ENCODE data around the gene KRTAP4-3.
"Not testable (repeated sequence)": the region's sequence is repeated elsewhere in the genome, so short reads cannot be mapped to it uniquely, and the experiment has no call there.

KRTAP4-3 gene

DNA sequence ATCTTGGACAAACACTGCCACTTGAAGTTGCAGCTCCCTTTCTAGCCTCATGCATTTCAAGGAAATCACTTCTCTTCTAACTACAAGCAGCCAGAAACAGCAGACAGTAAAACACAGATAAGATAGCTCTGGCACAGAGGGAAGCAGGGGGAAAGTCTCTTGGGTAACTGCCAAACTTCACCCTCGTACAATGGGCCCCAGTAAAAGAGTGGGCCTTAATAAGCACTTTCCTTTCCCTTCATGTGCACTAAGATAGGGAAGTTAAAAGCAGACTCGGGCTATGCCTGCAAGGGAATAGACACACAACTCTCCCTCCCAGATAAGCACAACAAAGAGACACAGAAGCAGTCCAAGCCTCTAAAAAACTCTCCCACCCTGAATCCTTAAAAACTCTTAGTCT, 14.2 kb downstream of the KRTAP4-3 start:
- no peak for DNase-seq (ENCODE audit: low read depth in 1 of 2, low spot score in 1 of 2)

DNA sequence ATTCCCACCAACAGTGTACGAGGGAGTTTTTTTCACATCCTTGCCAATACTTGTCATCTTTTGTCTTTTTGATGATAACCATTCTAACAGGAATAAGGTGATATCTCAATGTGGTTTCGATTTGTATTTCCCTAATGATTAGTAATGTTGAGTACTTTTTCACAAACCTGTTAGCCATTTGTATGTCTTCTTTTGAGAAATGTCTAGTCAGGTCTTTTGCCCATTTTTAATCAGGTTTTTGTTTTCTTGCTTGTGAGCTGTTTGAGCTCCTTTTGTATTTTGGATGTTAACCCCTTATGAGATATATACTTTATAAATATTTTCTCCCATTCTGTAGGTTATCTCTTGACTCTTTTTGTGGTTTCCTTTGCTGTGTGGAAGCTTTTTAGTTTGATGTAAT, 16.5 kb downstream of the KRTAP4-3 start:
- no peak for DNase-seq (ENCODE audit: low read depth in 1 of 2, low spot score in 1 of 2)

DNA sequence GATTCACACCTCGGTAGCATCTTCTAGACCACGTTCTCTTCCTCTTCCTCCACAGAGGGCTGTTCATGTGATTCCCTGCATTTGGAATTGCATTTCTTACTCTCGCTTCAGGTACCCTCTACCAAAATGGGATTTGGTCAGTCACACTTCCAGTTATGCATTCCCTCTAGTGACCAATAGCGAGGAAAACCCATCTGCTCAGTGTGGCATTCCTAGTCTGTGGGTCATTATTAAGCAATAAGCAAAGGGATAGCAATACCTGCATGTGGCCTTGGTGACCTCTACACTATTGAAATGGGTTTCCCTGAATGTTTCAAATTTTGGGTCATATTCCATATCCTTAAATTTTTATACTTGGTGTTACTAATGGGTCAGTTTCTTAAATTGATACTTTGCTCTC, 18.0 kb downstream of the KRTAP4-3 start:
- no peak for DNase-seq (ENCODE audit: low read depth in 1 of 2, low spot score in 1 of 2)

DNA sequence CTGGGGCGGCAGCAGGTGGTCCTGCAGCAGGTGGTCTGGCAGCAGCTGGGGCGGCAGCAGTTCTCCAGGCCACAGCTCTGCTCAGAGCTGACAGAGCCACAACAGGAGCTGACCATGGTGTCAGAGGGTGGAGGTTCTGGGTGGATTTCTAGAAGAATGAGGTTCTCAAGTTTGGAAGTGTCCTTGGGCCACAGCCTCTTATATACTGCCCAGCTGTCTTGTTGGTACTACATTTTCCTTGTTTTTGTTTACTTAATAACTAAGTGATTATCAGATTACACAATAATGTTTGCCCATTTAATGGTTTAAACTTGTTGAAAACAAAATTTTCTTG, 18.4 kb downstream of the KRTAP4-3 start, which contains the start of gene KRTAP4-5:
Gene KRTAP4-5, minus strand, starts transcription at position 174 of the 334 bp plus-strand sequence. Its CDS starts 58 bp downstream, at position 116.
- no peak for DNase-seq (ENCODE audit: low read depth in 1 of 2, low spot score in 1 of 2)

DNA sequence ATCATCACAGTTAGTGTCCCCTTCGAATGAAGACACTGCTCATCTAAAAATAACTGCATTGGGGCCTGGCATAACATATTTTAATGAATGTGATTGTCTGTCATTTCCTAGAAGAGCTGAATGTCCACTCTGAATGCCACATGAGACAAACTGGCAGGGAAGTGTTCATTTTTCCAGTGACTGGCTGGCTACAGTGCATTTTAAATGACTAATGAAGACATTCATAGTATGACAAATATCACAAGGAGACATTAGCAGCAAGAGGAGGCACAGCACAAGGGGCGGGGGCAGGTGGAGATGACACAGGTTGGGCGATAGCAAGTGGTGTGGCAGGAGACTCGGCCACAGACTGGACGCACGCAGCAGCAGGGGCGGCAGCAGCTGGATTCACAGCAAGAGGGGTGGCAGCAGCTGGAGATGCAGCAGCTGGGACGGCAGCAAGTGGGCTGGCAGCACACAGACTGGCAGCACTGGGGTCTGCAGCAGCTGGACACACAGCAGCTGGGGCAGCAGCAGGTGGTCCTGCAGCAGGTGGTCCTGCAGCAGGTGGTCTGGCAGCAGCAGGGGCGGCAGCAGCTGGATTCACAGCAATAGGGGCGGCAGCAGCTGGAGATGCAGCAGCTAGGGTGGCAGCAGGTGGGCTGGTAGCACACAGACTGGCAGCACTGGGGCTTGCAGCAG, 18.9 kb downstream of the KRTAP4-3 start:
- DNase-seq (ENCODE audit: low read depth in 1 of 2, low spot score in 1 of 2): not testable (repeated sequence)

DNA sequence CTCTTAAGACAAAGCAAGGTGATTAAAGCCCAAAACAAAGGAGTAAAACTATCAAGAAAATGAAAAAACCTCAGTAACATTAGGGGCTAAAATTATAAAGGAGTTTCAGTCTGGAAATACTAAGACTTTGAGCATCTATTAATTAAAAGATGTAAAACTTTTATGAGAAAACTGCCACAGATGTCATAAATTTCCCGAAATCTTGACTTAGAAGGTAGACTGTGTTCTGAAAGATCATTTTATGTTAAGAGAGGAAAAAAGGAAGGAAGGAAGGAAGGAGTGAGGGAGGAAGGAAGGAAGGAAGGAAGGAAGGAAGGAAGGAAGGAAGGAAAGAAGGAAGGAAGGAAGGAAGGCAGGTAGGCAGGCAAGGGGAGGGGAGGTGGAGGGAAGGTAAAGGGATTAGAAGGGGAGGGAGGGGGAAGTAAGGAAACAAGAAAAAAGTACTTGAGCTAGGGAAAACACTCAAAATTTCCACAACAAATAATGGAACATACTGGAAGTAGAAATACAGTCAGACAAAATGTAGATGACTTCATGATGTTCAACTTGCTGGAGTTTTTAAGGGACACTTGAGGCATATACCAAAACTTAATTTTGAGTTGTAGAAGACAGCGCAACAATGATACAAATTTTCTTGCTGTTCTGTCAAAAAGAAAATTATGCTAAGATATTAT, 20.4 kb downstream of the KRTAP4-3 start:
- DNase-seq (ENCODE audit: low read depth in 1 of 2, low spot score in 1 of 2): no peak

DNA sequence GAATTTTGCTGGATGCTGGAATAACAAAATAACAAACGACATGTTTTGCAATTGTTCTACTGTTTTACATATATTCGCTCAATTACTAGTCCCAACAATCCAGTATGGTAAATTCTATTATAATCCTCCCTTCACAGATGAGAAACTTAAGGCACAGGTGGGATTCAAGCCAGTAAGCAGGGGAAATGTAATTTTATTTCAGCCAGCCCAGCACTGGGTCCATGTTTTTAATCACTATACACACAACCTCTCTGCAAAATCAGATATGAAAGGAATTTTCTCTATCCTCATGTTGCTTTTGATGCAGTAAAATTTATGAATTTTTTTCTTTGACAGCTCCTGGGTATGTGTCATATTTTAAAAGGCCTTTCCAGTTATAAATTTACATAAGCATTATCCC, 22.8 kb downstream of the KRTAP4-3 start:
- DNase-seq (ENCODE audit: low read depth in 1 of 2, low spot score in 1 of 2): no peak

DNA sequence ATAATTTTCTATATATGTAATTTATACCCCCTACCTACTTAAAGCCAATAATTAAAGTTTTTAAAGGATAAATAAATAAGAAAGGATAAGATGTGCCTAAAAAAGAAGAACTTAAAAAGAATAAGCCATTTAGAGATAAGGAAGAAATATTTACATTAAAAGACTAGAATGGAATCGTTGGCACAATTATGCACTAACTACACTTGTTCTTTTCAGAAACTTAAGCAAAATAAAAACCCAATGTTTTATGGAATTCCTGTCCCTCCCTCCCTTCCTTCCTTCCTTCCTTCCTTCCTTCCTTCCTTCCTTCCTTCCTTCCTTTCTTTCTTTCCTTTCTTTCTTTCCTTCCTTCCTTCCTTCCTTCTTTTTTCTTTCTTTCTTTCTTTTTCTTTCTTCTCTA, 23.2 kb downstream of the KRTAP4-3 start:
- DNase-seq (ENCODE audit: low read depth in 1 of 2, low spot score in 1 of 2): no peak

DNA sequence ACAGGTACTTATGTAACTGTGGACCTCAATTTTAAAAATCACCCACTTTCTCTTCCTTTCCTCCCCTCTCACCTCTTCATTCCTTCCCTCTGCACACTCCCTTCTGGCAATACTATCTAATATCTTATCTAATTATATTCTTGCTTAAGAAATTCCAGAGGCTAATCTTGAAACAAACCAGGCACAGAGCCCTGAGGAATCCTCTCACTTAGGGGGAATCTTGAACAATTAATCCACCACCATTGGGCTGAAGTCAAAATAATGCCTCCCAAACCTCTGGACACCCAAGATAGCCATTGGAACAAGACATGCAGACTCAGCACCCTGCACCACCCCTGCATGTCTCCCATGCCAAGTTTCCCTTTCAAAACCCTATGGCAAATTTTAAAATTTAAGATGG, 26.7 kb downstream of the KRTAP4-3 start:
- no peak for DNase-seq (ENCODE audit: low read depth in 1 of 2, low spot score in 1 of 2)

DNA sequence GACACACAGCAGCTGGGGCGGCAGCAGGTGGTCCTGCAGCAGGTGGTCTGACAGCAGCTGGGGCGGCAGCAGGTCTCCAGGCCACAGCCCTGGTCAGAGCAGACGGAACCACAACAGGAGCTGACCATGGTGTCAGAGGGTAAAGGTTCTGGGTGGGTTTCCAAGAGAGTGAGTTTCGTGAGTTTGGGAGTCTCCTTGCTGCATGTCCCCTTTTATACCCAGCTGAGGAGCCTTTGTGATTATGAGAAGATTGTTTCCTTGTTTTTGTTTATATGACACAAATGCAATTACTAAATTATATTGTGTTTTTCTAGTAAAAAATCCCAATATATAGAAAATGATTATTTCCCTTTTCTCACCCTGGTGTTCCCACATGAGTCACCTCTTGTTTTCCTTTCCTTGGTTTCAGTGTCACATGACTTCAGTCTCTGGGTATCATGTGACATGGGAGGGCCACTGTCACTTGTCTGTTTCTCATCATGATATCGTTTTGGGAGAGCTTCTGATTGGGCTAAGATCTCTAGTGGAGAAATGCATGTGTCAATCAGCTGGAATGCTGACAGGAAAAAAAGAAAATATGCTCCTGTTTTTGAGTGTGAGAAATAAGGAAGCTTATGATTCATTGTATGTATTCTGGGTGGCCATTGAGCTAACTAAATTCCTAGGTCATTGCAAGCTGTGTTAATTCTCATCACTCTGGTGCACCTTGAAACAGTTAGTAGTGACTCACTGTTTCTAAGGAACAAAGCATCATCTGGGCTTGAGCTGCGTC, 27.5 kb downstream of the KRTAP4-3 start, which contains the start of gene KRTAP4-6:
Gene KRTAP4-6, minus strand, starts transcription at position 185 of the 772 bp plus-strand sequence. Its CDS starts 57 bp downstream, at position 128.
- DNase-seq (ENCODE audit: low read depth in 1 of 2, low spot score in 1 of 2): no peak

DNA sequence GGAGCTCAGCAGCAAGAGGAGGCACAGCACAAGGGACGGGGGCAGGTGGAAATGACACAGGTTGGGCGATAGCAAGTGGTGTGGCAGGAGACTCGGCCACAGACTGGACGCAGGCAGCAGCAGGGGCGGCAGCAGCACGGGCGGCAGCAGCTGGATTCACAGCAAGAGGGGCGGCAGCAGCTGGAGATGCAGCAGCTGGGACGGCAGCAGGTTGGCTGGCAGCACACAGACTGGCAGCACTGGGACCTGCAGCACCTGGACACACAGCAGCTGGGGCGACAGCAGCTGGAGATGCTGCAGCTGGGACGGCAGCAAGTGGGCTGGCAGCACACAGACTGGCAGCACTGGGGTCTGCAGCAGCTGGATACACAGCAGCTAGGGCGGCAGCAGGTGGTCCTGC, 28.2 kb downstream of the KRTAP4-3 start:
- DNase-seq (ENCODE audit: low read depth in 1 of 2, low spot score in 1 of 2): not testable (repeated sequence)

DNA sequence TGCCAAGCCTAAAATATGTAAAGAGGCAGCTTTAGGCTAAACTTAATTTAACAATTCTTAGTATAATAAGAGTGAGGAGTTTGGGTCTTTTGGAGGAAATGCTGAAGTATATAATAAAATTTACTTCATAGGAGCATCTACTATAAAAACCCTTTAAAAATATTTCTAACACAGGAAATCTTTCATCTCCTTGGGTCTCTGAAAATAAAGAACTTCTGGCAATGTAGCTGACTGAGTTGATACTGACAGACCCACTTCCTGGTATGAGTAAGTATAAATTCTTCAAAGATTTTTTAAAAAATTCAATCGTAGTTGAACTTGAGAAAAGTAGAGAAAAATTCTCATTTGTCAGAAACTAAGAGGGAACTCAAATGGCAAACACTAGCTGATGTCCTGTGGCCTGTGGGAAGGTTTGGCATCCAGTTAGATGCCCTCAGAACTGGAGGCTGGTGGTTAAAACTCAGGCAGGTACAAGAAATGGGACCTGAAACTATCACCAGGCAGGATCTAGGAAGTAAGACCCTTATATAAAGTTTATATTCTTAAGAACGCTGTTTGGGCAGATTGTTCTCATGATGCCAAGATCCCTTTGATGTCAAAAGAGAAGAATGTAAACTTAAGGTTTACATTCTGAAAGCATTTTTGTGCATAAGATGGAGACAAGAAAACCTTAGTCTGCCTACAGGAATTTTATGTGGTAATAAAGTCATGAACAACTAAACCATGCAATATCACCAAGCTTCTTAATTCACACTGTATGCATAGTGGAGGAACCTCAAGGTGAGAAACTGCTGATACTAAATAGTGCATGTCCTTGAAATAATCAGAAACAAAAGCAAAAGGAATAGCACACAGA, 33.9 kb downstream of the KRTAP4-3 start:
- no peak for DNase-seq (ENCODE audit: low read depth in 1 of 2, low spot score in 1 of 2)

DNA sequence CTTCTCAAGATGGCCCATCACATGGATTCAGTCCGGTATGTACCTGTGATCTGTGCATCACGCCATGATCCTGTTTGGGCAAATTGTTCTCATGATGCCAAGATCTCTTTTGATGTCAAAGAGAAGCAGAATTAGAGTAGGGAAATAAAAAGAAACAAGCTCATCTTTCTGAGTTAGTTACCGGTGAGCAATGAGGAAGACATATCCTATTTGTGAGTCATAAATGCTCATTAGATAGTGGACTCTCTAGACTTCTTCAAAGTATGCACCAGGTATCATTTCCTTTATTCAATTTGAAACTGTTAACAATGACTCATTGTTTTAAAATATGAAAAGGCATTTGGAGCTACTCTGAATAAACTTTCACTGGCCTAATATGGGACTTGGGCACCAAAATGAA, 36.0 kb downstream of the KRTAP4-3 start:
- no peak for DNase-seq (ENCODE audit: low read depth in 1 of 2, low spot score in 1 of 2)

DNA sequence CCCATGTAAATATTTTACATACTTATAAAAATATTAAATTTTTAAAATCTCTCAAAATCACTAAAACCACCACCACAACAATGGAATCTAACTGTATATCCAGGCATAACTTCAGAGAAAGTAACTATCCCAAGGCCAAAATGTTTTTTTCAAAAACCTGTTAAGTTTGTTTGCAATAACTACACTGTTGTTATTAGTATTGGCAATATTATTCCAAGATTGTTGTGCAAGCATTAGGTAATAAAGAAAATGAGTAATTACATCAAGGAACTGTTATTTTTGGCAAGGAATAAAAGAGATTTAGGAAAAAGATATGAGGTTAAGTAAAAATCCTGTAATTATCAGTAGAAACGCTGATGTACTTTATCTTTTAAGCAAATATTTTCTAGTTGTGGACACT, 40.6 kb downstream of the KRTAP4-3 start:
- DNase-seq (ENCODE audit: low read depth in 1 of 2, low spot score in 1 of 2): no peak

DNA sequence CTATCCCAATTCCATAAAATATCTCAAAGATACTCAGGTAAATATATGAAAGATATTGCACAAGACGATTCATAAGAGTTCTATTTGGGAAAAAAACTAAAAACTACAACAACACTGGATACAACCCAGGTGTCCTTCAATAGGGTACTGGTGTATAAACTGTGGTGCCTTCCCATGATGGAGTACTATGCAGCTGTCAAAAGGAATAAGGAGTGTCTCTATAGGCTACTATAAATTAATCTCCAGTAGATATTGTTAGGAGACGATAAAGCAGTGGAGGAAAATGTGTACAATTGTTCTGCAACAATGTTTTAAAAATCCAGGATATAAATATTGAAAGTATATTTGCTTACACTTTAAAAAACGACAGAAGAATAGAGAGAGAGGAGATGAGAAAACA, 41.6 kb downstream of the KRTAP4-3 start:
- DNase-seq (ENCODE audit: low read depth in 1 of 2, low spot score in 1 of 2): no peak

DNA sequence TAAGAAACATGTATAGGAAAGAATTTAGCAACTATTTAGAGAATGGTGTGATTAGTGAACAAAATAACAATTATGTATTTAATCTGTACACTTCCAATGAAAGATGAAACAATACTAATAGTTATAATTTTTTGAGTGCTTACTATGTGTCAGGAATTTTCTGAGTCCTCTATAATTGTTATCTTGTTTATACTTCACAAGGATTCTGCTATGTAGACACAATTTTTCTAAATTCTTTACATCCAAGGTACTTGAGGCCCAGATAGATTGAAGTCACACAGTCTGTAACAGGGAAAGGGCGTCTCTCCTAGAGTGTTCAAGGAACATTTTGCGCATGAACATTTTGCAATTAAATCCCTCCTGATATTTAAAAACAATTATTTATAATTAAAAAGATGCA, 43.0 kb downstream of the KRTAP4-3 start:
- DNase-seq (ENCODE audit: low read depth in 1 of 2, low spot score in 1 of 2): no peak

DNA sequence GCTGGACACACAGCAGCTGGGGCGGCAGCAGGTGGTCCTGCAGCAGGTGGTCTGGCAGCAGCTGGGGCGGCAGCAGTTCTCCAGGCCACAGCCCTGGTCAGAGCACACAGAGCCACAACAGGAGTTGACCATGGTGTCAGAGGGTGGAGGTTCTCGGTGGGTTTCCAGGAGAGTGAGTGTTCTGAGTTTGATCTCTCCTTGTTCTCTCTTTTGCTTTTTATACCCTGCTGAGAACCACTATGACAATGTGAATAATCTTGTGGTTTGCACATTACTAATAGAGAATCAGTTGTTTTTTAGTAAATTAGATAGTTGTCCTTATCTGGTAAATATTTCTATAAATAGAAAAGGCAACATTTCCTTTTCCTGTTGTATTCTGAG, 44.0 kb downstream of the KRTAP4-3 start, which contains the start of gene KRTAP4-12:
Gene KRTAP4-12, minus strand, starts transcription at position 192 of the 381 bp plus-strand sequence. Its CDS starts 60 bp downstream, at position 132.
- not testable (repeated sequence) for DNase-seq (ENCODE audit: low read depth in 1 of 2, low spot score in 1 of 2)

DNA sequence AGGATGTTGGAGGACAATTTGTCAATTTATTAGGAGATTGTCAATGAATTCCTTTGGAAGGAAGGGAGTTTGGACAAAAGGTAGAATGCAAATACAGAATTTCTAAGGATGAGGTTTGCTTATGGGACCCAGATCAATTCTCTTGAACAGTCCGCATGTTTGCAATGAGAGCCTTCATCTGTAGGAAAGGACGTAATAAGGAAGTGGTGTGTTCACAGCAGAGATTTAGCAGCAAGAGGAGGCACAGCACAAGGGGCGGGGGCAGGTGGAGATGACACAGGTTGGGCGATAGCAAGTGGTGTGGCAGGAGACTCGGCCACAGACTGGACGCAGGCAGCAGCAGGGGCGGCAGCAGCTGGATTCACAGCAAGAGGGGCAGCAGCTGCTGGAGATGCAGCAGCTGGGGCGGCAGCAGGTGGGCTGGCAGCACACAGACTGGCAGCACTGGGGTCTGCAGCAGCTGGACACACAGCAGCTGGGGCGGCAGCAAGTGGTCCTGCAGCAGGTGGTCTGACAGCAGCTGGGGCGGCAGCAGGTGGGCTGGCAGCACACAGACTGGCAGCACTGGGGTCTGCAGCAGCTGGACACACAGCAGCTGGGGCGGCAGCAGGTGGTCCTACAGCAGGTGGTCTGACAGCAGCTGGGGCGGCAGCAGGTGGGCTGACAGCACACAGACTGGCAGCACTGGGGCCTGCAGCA, 44.6 kb downstream of the KRTAP4-3 start:
- DNase-seq (ENCODE audit: low read depth in 1 of 2, low spot score in 1 of 2): not testable (repeated sequence)

DNA sequence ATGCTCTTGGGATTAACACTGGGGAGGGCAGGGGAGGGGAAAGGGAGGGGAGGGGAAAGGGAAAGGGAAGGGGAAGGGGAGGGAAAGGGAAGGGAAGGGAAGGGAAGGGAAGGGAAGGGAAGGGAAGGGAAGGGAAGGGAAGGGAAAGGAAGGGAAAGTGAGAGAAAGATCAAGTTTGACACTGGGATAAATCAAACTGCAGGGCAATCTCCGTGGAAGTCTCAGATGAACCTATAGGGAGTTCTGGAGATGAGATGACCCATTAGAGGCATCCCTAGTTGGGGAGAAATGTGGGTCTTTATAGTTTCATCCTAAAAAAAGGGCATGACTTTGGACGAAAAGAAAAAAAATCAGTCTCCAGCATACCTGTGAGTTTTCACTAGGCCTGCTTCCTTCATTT, 46.3 kb downstream of the KRTAP4-3 start:
- DNase-seq (ENCODE audit: low read depth in 1 of 2, low spot score in 1 of 2): no peak

All from activated T-helper 1 cell treated with anti-CD3 and anti-CD28 coated beads, Interleukin-2, amount 50 U/mL, for 16 hours (primary cell).